NCI-H1694 treated with DMSO at 0.1 percent for 48 hours (cell line): Measurements from ENCODE around the gene PCNX3.
"Not testable (repeated sequence)": the region's sequence is repeated elsewhere in the genome, so short reads cannot be mapped to it uniquely, and the experiment has no call there.

ENCODE experiments used
- DNase-seq: peaks from one replicate; lab custom pipeline; 2025; lab: John Stamatoyannopoulos, UW

Gene PCNX3

DNA sequence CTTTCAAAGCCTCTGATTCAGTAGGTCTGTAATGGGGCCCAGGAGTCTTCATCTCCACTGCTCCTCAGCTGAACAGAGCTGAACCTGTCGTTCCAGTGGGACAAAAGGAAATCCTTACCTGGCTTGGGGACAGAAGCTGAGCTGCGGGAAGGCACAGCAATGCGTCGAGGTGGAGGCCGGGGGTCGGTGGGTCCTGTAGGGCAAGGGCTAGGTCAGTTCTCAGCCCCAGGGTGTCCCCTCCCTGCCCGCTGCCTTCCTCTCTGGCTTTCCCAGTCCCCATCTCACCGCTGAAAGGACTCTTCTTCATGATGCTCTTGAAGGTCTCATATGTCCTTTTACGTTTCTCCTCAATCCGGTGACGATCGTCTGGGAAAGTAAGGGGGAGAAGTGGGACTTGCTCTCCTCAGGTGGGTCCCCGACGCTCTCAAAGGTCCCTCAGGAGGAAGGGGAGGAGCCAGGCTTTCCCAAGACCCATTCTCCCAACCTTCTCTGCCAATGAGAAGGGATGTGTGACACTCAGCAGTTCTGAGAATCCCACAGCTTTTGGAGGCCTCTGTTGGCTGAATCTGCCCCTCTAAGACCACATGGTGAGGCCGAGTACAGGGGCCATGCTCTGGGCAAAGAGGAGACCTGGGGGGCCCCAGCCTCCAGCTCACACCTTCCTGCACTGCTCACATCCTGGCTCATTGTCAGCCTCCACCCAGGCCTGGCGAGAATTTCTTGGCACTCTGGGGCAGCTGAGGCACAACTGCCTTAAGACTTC, 40.2 kb downstream of the PCNX3 start:
- no peak for DNase-seq

DNA sequence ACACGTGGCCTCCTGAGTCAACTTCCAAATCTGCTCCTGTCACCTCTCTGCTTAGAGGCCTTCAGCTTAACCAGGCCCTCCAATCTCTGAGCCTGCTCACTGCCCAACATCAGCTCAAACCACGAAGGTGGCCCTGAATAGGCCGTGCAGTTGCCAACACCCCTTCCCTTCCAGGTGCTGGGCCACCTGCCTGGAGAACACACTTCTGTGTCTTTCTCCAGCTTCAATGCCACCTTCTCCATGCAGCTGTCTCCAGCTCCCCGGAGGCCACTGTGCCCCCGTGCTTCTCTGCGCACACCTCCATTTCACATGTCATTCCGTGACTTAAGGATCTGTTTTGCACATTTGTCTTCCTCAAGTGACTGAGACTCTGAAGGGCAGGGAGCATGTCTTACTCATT, 41.9 kb downstream of the PCNX3 start:
- DNase-seq = no peak

DNA sequence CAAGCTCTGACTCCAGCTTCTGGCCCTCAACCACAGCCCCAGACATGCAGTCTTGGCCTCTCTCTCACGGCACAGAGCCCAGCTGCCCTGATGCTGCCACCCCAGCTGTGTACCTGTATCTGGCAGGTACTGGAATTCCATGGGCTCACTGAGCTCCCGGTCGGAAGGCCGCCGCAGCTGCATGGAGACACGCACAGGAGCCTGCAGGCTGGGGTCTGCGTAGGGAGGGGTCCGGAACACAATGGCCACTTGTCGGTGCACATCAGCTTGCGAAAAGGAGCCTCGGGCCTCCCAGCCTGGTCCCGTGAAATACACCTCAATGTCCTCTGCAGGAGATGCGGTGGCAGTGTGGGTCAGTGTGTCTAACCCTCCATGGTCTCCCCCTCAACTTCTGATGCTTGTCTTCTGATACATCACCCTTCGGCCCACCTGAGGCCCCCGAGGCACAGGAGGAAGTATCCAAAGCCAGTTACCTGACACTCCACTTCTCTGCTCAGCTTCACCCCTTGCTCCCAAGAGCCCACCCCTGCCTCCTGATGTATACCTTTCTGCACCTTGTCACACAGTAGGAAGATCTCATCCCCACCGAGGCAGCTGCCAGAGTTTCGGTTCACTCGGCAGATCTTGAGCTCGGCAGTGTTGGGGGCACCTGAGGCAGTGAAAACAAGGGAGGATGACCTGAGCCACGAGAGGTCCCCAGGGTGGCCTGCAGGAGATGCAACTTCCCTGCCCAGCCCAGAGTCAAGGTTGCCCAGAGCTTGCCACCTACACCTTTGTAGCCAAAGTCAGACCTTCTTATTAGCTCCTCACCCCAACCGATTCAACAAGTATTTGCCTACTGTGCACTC, 42.8 kb downstream of the PCNX3 start:
- DNase-seq = no peak

DNA sequence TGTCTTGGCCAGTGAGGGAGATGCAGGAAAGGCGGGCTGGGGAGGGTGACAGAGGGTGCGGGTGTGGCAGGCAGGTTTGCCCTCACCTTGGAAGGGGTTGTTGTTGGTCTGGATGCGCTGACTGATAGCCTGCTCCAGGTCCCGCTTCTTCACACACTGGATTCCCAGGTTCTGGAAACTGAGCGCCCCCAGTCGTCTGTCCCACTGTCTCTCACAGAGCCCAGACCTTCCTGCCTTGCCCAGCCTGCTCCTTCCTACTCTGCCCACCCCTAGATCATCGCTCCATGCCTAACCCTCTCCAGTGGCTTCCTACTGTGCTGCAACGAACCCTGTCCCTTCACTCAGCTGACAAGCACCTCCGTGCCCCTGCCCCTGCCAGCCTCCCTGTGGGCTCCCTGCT, 44.5 kb downstream of the PCNX3 start:
- DNase-seq = no peak

DNA sequence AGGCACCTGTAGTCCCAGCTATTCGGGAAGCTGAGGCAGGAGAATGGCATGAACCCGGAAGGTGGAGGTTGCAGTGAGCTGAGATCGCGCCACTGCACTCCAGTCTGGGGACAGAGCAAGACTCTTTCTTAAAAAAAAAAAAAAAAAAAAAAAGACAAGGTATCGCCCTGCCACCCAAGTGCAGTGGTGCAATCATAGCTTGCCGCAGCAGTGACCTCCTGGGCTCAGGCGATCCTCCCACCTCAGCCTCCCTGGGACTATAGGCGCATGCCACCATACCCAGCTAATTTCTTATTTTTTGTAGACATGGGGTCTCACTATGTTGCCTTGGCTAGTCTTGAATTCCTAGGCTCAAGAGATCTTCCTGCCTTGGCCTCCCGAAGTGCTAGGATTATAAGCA, 45.3 kb downstream of the PCNX3 start:
- DNase-seq = not testable (repeated sequence)

DNA sequence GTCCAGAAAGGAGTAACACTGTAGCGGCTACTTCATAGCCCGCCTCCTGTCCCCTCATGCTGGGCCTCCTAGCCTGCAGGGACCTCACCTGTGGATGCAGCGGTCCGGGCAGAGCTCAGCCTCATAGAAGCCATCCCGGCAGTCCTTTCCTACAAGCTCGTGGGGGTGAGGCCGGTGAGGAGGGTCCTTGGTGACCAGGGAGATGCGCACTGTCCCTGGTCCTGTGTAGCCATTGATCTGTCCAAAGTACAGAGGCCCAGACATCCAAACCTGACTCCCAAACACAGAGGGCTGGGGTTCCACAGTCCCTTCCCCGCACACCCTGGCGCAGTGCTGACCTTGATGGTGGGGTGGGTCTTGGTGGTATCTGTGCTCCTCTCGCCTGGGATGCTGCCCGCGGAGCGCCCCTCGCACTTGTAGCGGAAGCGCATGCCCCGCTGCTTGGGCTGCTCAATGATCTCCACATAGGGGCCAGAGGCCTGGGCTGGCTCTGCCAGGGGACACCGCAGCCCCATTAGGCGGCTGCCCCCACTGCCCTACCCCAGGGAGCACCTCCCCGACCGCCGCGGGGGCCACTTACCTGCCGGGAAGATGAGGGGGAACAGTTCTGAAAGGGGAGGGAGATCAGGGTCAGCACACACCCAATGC, 46.1 kb downstream of the PCNX3 start:
- DNase-seq = no peak

DNA sequence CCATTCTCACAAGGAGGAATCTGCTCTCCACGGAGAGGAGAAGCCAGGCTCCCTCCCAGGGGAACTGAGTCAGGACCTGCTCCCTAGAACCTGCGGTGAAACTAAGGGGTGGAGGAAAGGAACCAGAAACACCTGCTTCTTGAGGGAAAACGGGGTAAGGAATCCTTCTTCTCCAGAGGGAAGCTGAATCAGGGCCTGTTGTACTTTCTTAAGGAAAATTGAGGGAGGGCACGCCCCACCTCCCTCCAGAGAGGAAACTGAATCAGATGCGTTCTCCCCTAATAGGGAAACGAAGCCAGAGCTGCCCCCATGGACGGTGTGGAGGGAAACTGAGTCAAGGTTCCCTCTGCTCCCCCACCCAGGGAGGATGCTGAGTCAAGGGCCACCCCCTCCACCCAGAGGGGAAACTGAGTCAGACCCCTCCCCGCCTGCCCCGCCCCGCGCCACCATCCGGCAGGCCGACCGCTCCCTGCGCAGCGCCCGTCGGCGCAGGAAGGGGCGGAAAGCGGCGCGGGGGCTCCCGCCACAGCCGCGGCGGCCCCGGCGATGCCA, 46.7 kb downstream of the PCNX3 start:
- no peak for DNase-seq

DNA sequence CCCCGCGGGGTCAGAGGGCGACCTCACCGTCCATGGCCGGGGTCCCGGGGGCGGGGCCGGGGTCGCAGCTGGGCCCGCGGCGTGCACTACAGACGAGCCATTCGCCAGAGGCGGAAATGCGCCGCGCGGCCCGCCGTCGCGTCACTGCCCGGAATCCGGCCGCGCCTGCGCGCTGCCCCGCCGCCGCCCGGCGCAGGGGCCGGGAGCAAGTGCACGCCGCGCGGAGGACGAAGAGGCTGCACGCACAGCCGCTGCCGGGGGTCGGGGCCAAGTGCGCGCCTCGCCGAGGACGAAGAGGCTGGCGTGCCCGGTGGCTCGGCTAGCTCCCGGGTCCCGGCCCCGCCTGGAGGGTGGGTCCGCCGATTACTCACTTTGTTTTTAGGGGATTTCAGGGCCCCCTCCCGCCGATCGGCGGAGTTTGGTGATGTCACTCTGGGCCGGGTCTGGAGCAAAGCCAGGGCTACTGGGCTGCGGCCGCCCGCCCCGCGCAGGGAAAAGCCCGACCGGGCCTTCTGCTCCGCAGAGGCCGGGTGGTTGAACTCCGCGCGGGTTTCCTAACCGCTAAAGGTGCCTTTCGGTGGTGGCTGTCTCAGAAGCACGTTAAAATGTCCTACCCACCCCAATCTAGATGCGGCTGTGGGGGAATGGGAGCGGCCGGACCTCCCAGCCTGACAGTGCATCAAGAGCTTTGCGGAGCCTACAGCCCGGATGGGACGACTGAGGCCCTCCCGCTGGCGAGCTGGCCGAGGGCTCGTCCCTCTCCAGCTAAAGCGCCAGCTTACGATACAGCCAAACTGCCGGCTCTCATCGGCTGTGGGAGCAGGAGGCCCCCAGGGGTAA, 47.4 kb downstream of the PCNX3 start, which contains the start of gene RELA:
Gene RELA (minus strand): TSS at position 118 of the 840 bp plus-strand sequence. CDS start 84 bp downstream, at position 34.
- peak; percentile 65 for DNase-seq

DNA sequence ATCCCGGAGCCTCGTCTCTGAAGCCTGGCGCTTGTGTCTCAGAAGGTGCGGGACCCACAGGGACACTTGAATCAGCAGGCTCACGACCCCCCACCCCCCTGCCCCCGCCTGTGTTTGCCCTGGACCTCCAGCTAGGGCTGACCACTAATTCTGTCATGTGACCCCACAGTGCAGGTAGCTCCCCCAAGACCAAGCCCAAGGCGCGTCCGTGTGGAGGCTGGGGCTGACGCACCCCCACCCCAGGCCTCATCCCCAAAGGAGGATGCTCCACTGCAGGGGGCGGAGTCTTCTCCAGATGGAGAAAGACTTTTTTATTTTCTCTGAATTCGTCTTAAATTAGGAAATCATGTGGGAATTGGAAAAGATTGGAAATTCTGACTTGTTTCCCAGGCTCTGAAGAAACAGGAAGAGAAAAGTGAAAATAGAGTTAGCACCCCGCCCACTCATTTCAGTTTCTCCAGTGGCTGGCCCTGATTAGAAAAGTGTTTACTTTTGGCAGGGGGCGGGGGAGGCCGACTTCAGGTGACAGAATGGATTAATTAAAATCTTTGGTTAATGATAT, 48.1 kb downstream of the PCNX3 start:
- DNase-seq = no peak

DNA sequence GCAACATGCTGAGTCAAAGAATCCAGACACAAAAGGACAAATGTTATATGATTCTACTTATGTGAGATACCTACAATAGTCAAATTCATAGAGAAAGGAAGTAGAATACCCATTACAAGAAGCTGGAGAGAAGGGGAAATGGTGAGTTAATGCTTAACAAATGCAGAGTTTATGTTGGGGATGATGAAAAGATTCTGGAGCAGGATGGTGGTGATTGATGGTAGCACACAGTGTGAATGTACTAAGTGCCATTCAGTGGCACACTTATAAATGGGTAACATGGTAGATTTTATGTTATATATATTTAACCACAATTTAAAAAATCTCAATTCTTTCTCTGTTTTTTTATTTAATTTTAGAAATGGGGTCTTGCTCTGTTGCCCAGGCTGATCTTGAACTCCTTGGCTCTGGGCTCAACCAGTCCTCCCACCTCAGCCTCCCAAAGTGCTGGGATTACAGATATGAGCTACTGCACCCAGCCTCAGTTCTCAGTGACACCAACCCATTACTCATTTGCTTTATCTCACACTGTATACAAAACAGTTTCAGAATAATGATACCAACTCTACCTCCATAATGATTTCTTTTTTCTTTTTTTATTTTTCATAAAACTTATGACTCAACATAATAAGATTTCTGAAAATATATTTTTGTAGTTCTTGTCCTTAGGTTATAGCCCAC, 56.7 kb downstream of the PCNX3 start:
- DNase-seq = no peak

DNA sequence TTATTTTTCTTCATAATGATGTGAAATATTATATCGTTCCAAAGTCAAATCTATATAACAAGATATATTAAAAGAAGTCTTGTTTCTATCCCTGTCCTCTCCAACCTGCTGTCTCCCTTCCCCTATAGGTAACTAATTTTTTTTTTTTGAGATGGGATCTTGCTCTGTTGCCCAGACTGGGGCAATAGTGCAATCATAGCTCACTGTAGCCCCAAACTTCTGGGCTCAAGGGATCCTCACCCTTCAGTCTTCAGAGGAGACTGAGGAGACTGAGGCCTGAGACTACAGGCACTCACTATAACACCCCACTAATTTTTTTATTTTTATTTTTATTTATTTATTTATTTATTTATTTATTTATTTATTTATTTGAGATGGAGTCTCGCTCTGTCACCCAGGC, 57.4 kb downstream of the PCNX3 start:
- no peak for DNase-seq

DNA sequence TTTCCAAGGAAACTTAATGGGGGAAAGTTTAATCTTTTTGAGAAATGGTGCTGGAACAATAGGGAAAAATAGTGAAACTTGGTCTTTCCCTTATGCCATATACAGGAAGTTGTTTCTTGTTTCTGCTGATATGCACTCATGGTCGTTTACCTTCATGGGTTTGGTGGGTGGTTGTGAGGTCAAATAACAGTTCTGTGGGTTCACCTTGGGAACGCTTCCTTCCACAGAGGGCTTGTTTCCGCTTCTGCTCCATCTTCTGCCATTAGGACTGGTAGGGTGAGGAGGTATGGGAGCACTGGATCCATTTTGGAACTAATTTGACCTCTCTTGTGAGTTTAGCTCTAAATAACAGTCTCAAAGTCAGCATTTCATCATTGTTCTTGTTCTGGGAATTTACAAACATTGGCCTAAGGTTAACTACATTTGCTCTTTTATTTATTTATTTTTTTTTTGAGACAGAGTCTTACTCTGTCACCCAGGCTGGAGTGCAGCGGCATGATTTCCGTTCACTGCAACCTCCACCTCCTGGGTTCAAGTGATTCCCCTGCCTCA, 64.7 kb downstream of the PCNX3 start:
- DNase-seq = no peak

DNA sequence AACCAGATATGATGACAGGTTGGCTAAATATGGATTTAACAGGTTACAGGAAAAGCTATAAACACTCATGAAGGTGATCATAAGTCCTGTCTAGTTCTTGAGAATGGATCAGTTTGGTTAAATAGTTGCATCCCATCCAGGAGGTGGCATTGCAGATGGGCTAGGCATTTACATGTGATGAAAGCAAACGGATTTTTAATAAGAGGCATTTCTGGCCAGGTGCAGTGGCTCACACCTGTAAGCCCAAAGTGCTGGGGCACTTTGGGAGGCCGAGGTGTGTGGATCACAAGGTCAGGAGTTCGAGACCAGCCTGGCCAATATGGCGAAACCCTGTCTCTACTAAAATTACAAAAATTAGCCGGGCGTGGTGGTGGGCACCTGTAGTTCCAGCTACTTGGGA, 67.9 kb downstream of the PCNX3 start:
- not testable (repeated sequence) for DNase-seq

DNA sequence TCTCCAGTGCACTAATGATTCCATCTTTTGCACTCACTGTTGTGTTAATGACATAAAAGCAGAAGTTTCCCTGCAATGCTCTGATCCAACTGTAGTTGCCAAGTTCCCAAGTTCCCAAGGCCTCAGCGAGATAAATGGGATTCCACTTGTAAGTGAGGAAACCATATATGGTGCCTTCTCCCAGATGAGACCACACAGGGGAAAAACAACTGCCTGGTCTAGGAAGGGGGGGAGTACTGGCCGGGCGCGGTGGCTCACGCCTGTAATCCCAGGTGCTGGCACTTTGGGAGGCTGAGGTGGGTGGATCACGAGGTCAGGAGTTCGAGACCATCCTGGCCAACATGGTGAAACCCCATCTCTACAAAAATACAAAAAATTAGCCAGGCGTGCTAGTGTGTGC, 70.4 kb downstream of the PCNX3 start:
- DNase-seq = no peak
